Thymus (tissue), 11 donors: ENCODE measurements around the gene PDPK1. TPM values are rescaled to one million over a fixed set of nuclear protein-coding genes. Genes with fewer than 3 reads are reported as not detected.
"Not testable (repeated sequence)": the region's sequence is repeated elsewhere in the genome, so short reads cannot be mapped to it uniquely, and the experiment has no call there.

Source experiments
- DNase-seq, 9 donors: peaks; one replicate each; pipeline ENCODE4 v3.0.0-alpha.2; 2013; ENCODE audit warnings: low spot score in 9 of 9, low read depth in 6 of 9, missing footprints in 1 of 9
- H3K27ac ChIP-seq, 2 donors: one replicate each; pipeline ENCODE4 v1.5.1; 2013; ENCODE audit warnings: control low read depth in 1 of 2, low read depth in 1 of 2, low read length in 1 of 2, mild to moderate bottlenecking in 1 of 2, moderate library complexity in 1 of 2
- H3K27me3 ChIP-seq, 2 donors: one replicate each; pipeline ENCODE4 v1.5.1; 2013; ENCODE audit warnings: low read length in 1 of 2; ENCODE audit not compliant: control insufficient read depth in 2 of 2, insufficient read depth in 1 of 2
- H3K36me3 ChIP-seq, 2 donors: one replicate each; pipeline ENCODE4 v1.5.1; 2013; ENCODE audit warnings: low read length in 1 of 2, mild to moderate bottlenecking in 1 of 2, moderate library complexity in 1 of 2; ENCODE audit not compliant: control insufficient read depth in 2 of 2, insufficient read depth in 2 of 2
- H3K4me1 ChIP-seq, 2 donors: one replicate each; pipeline ENCODE4 v1.5.1; 2013; ENCODE audit warnings: low read length in 2 of 2; ENCODE audit not compliant: control insufficient read depth in 2 of 2, insufficient read depth in 2 of 2
- H3K4me3 ChIP-seq, 2 donors: one replicate each; pipeline ENCODE4 v1.5.1; 2013; ENCODE audit warnings: low read length in 2 of 2, control low read depth in 1 of 2, mild to moderate bottlenecking in 1 of 2
- H3K9me3 ChIP-seq, 2 donors: one replicate each; pipeline ENCODE4 v1.5.1; 2013; ENCODE audit warnings: low read length in 1 of 2, mild to moderate bottlenecking in 1 of 2; ENCODE audit not compliant: control insufficient read depth in 2 of 2, insufficient read depth in 1 of 2
- WGBS: extraction: QIAGEN DNeasy Blood & Tissue Kit; methylation state at CpG from one replicate; pipeline ENCODE4 v1.1.7; 2013; 5-methylcytosine and 5-hydroxymethylcytosine counted together
- polyA plus RNA-seq: library from polyadenylated mRNA; stranded (reverse); fragments of 200-250 nt; gene quantifications from one replicate; pipeline ENCODE4 v1.2.3, GENCODE V29; 2013
- total RNA-seq: library from RNA; stranded (reverse); fragments of 120-200 nt; gene quantifications from one replicate; pipeline ENCODE4 v1.2.4, GENCODE V29; 2013
- donor health status: healthy.

The PDPK1 gene
- total and polyA plus RNA-seq, 2 donors = 14.1 to 17.2 TPM

DNA sequence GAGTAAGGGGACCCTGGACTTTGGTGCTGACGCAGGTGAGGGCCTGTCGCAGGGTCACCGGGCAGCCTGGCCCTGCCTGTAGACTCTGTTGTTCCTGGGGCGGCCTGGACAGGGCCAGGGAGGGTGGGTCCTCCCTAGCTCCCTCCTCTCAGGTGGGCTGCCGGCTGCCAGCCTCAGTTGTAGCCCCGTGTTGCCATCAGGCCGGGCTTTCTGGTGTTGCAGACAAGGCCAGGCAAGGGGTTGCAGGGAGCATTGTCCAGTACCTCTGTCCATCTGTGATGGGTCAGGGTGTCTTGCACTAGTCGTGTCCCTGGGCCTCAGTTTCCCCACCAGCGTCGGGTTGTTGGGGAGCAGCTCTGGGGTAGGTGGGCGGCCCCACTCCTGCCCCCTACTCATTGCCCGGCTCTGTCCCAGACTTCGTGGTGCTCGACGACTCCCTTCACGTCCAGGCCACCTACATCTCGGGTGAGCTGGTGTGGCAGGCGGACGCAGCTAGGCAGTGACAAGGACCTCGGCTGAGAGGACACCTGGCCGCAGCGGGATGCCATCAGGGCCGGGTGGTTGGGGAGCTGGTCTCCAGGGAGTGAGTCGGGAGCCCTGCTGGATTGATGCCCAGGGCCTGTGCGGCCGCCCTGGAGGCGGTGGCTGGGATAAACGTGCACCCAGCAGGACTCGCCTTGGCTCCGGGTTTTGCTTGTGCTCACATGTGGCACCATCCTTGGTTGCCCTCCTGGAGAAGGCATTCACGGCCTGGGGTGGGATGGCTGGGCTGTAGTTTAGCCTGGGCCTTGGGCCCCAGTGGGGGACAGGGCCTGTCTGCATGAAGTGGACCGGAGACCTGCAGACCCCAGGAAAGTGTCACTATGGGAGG is 8.5 kb upstream of the PDPK1 start:
- no peak overlapping the region for H3K27ac ChIP-seq
- peaks cover 6 to 25% of the 10 kb centered on the region in 2 donors for H3K4me1 ChIP-seq
- H3K9me3 ChIP-seq = peaks cover 0 to 1% of the 10 kb centered on the region in 2 donors
- DNase-seq = no peak
- peaks cover 33 to 42% of the 10 kb centered on the region in 2 donors for H3K36me3 ChIP-seq
- 97% methylated on average over 32 of the region's 32 CpGs for WGBS
- no peak overlapping the region for H3K4me3 ChIP-seq
- H3K27me3 ChIP-seq = peaks cover 0 to 23% of the 10 kb centered on the region in 2 donors

DNA sequence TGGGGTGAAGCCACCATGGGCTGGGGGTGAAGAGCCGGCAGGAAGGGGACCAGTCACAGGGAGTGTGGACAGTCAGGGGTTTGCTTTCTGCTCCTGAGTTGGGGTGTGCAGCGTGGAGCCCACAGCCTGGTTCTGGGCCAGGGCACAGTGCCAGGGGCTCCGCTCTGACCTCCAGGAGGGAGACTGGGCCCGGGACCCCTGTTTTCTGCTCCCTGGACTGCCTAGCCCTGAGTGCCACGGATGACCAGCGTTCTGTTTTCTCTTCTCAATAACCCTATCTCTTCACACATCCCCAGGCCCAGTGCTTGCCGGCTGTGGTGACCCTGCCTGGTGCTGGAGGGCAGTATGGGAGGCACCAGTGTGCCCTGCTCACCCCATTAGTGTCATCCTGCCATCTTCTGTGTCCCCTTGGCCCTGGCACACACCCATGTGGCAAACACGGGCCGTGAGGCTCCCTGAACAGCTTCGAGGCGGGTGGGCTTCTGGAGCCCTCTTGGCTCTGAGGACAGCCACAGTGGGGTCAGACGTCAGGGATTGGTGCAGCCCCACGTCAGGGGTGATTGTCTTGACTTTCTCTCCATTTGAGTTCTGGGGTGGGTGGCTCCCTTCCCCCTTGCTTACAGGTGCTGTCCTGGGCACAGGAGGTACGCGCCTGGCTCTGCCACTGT is 7.7 kb upstream of the PDPK1 start:
- 98% methylated on average over 15 of the region's 15 CpGs for WGBS
- DNase-seq = no peak
- peaks cover 0 to 1% of the 10 kb centered on the region in 2 donors for H3K9me3 ChIP-seq
- H3K36me3 ChIP-seq = peaks cover 31 to 42% of the 10 kb centered on the region in 2 donors
- H3K4me1 ChIP-seq = peaks cover 6 to 25% of the 10 kb centered on the region in 2 donors
- H3K27me3 ChIP-seq = peaks cover 0 to 23% of the 10 kb centered on the region in 2 donors
- H3K27ac ChIP-seq = no peak overlapping the region
- H3K4me3 ChIP-seq = no peak overlapping the region

DNA sequence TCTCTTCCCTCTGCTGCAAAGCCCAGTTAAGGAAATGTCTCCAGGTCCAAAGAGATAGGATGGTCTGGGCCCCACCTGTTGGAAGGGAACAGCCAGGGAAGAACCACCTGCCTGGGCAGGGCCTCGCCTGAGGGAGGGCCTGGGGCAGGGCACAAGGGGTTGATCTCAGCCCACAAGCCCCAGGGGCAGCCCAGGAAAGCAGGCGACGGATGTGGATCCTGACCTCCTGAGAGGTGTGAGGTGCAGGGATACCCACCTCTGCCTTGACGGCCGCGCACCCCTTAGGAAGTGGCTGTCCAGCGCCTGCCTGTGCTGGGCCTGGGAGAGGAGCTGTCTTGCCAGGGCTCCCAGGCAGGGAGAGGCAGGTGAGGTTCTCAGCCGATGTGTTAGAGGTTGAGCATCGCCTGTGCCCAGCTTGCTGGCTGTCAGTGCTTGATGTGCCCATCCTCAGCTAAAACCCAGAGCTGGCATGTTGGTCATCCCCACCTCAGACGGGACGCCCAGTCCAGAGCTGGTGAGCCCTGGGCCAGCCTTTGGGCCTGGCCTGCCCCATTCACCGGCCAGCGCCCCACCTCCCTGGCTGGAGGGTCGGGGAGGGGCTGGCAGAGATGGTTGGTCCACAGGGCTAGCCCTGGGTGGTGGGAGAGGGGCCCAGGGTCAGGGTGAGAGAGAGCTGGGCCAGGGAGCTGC is 7.0 kb upstream of the PDPK1 start:
- Histone ChIP-seq H3K27me3 (peaks cover 0 to 23% of the 10 kb centered on the region in 2 donors), H3K36me3 (peaks cover 29 to 40% of the 10 kb centered on the region in 2 donors), H3K27ac (peak overlapping the region in 1 of 2 donors; percentile 54), H3K4me3 (peak overlapping the region in 1 of 2 donors; percentile 74), H3K9me3 (peaks cover 0 to 1% of the 10 kb centered on the region in 2 donors), H3K4me1 (peaks cover 6 to 25% of the 10 kb centered on the region in 2 donors)
- DNase-seq = no peak
- WGBS = 96% methylated on average over 14 of the region's 14 CpGs

DNA sequence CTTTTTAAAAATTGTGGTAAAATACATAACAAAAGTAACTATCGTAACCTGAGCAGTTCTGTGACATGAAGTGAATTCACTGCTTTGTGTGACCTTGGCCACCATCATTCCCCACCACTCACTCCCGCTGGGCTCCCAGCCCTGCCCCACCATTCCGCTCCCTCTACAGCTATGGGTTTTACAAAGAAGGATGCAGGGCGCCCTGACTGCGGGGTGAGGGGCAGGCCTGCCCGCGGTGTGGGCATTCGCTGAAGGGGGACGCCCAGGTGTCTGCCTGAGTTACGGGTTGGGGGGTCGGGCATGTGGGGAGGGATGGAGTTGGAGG is 6.5 kb upstream of the PDPK1 start, which contains the start of gene CEMP1:
CEMP1 (minus strand) TSS at position 38 of the 325 bp plus-strand sequence. CDS start 335 bp downstream, outside the sequence.
- no peak for DNase-seq
- Histone ChIP-seq H3K9me3 (peaks cover 0 to 1% of the 10 kb centered on the region in 2 donors), H3K36me3 (peaks cover 23 to 34% of the 10 kb centered on the region in 2 donors), H3K4me3 (peak within 1 kb of the TSS; percentile 60 to 74), H3K27me3 (peaks cover 0 to 23% of the 10 kb centered on the region in 2 donors), H3K4me1 (peaks cover 6 to 28% of the 10 kb centered on the region in 2 donors), H3K27ac (peak within 1 kb of the TSS; percentile 88 to 97)
- WGBS = 21% methylated on average over 11 of the region's 11 CpGs

DNA sequence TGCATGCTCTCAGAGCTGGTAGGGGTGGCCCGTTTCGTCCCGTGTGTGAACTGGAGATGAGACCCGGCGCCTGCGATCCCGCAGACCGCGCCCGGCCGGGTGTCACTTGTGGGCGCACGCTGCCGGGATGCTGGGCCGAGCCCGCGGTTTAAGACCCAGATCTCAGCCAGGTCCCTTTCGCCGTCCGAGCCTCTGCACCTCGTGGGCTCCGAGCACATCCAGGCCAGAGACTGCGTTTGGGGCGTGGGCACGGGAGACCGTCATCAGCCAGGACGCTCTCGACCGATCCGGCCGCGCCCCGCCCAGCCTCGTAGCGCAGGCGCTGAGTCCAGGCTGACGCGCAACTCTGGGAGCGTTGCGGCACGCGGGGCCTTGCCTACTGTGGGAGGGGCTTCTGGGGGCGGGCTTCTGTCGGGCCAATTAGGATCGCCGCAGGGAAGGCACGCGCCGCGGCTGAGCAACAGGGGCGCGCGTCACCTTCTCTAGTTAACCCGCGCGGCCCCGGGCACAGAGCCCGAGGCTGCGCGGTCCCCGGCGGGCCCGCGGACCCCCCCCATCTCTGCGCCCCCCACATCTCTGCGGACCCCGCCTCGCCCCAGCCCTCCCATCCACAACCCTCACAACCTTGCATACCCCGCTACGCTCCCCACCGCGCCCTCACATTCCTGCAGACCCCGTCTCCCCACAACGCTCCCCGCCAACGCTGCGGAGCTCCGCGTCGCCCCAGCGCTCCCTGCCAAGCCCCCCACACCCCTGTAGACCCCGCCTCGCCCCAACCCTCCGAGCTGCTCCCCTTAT is 5.9 kb upstream of the PDPK1 start:
- peak overlapping the region; percentile 60 to 74 for H3K4me3 ChIP-seq
- H3K27ac ChIP-seq = peak overlapping the region; percentile 88 to 97
- under 1% methylated on average over 84 of the region's 84 CpGs for WGBS
- H3K27me3 ChIP-seq = peaks cover 0 to 23% of the 10 kb centered on the region in 2 donors
- peaks cover 0 to 1% of the 10 kb centered on the region in 2 donors for H3K9me3 ChIP-seq
- peaks cover 6 to 29% of the 10 kb centered on the region in 2 donors for H3K4me1 ChIP-seq
- peak; percentile 79 to 96 (median 92) for DNase-seq
- H3K36me3 ChIP-seq = peaks cover 21 to 33% of the 10 kb centered on the region in 2 donors

DNA sequence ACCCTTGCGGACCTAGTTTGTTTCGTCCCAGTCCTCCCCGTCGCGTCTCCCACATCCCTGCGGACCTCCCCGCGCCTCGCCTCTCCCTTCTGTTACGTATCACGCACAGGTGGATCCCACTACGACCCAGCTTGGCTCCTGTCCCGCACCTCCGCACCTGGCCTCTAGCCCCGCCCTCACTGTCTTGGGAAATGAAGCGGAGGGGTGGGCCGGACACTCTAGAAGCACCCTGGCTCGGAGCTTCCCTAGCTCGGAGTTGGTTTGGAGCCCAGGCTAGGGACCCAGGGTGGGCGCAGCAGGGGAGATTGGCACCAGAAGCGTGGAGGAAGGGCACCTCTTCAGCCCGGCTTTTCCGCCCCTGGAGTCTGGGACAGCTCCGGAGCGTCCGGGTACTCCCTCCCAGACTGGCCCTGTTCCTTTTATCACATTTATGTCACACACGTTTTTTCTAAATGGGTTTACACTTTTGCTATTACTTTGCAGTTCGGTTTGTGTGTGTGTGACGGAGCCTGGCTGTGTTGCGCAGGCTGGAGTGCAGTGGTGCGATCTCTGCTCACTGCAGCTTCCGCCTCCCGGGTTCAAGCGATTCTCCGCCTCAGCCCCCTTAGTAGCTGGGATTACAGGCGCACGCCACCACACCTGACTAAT is 5.2 kb upstream of the PDPK1 start:
- Histone ChIP-seq H3K4me3 (peak overlapping the region; percentile 59 to 74), H3K27me3 (peaks cover 0 to 23% of the 10 kb centered on the region in 2 donors), H3K27ac (peak overlapping the region; percentile 88 to 97), H3K9me3 (peaks cover 0 to 1% of the 10 kb centered on the region in 2 donors), H3K36me3 (peaks cover 20 to 27% of the 10 kb centered on the region in 2 donors), H3K4me1 (peaks cover 6 to 34% of the 10 kb centered on the region in 2 donors)
- 1% methylated on average over 37 of the region's 37 CpGs for WGBS
- DNase-seq = peak in 2 of 9 donors; percentile 60 to 69

DNA sequence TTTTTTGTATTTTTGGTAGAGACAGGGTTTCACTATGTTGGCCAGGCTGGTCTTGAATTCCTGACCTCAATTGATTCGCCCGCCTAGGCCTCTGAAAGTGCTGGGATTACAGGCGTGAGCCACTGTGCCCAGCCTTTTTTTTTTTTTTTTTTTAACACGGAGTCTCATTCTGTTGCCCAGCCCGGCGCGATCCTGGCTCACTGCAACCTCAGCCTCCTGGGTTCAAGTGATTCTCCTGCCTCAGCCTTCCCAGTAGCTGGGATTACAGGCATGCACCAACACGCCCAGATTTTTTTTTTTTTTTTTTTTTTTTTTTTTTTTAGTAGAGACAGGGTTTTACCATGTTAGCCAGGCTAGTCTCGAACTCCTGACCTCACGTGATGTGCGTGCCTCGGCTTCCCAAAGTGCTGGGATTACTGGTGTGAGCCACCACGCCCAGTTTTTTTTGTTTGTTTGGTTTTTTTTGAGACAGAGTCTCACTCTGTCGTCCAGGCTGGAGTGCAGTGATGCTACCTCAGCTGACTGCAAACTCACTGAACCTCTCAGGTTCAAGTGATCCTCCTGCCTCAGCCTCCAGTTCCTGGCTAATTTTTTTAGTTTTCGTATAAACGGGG is 4.6 kb upstream of the PDPK1 start:
- Histone ChIP-seq H3K4me1 (peaks cover 6 to 34% of the 10 kb centered on the region in 2 donors), H3K36me3 (peaks cover 15 to 21% of the 10 kb centered on the region in 2 donors), H3K27me3 (peaks cover 0 to 23% of the 10 kb centered on the region in 2 donors), H3K27ac (peak overlapping the region; percentile 88 to 97), H3K4me3 (peak overlapping the region; percentile 59 to 74)
- 39% methylated on average over 16 of the region's 16 CpGs for WGBS
- H3K9me3 ChIP-seq, DNase-seq: not testable (repeated sequence)
